ENCODE measurements around the gene PTPRD. TPM values are rescaled to one million over a fixed set of nuclear protein-coding genes. Genes with fewer than 3 reads are reported as not detected.
"Not testable (repeated sequence)": the region's sequence is repeated elsewhere in the genome, so short reads cannot be mapped to it uniquely, and the experiment has no call there.

Gene PTPRD
- total RNA-seq, 4 donors from 2014 or later: 85.8 to 169 (median 135) TPM

DNA sequence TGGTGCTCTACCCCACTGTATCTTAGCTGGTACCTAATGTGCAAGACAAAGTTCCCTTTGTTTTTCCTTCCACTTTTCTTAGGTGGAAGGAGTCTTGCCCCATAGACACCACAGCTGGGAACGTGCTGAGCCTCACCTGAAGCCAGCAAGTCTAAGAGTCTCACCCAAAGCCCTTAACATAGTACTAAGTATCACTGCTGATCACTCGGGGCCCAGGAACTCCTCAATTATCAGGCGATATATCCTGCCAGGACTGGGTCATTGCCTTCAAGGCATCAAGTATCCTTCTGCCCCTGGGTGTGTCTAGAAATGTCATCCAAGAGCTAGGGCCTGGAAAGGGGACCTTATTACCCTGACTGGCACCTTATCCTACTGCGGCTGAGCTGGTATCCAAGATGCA lies 123.9 kb downstream of the PTPRD start:
- no peak for DNase-seq
- TF ChIP-seq POLR2A (IDR thresholded peaks at IDR 0.05): no peak
- TF ChIP-seq, protein P1, sequence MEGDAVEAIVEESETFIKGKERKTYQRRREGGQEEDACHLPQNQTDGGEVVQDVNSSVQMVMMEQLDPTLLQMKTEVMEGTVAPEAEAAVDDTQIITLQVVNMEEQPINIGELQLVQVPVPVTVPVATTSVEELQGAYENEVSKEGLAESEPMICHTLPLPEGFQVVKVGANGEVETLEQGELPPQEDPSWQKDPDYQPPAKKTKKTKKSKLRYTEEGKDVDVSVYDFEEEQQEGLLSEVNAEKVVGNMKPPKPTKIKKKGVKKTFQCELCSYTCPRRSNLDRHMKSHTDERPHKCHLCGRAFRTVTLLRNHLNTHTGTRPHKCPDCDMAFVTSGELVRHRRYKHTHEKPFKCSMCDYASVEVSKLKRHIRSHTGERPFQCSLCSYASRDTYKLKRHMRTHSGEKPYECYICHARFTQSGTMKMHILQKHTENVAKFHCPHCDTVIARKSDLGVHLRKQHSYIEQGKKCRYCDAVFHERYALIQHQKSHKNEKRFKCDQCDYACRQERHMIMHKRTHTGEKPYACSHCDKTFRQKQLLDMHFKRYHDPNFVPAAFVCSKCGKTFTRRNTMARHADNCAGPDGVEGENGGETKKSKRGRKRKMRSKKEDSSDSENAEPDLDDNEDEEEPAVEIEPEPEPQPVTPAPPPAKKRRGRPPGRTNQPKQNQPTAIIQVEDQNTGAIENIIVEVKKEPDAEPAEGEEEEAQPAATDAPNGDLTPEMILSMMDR (IDR thresholded peaks at IDR 0.05): no peak
- H3K9me3 ChIP-seq: peaks cover 0 to 5% (median 0%) of the 10 kb centered on the region in 4 donors
- no peak overlapping the region for H3K4me3 ChIP-seq
- H3K27ac ChIP-seq: no peak overlapping the region
- no peaks in the 10 kb centered on the region for H3K4me1 ChIP-seq
- no peaks in the 10 kb centered on the region for H3K36me3 ChIP-seq
- H3K27me3 ChIP-seq: no peaks in the 10 kb centered on the region

DNA sequence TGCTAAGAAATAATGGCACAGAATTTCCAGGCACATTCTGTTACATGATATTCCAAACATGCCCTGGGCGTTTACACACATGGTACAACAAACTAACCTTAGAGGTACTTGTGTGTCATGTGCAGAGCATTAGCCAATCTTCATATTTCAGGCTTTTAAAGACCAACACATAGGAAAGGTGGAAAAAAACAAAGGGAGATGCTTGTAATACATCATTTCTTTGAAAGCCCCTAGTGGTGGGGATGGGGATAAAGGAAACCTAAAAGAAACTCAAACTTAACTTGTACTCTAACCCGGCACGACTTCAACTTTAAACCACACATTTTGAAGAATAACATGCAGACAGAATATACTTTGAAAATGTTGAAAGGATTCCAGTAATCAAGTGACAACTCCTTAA lies 133.6 kb downstream of the PTPRD start:
- H3K4me1 ChIP-seq: no peaks in the 10 kb centered on the region
- H3K27ac ChIP-seq: no peak overlapping the region
- no peaks in the 10 kb centered on the region for H3K27me3 ChIP-seq
- H3K36me3 ChIP-seq: no peaks in the 10 kb centered on the region
- TF ChIP-seq, protein P1 (IDR thresholded peaks at IDR 0.05): peak in 1 of 6 experiments; percentile 12
- no peak for TF ChIP-seq POLR2A (IDR thresholded peaks at IDR 0.05)
- H3K4me3 ChIP-seq: no peak overlapping the region
- no peaks in the 10 kb centered on the region for H3K9me3 ChIP-seq
- DNase-seq: no peak

DNA sequence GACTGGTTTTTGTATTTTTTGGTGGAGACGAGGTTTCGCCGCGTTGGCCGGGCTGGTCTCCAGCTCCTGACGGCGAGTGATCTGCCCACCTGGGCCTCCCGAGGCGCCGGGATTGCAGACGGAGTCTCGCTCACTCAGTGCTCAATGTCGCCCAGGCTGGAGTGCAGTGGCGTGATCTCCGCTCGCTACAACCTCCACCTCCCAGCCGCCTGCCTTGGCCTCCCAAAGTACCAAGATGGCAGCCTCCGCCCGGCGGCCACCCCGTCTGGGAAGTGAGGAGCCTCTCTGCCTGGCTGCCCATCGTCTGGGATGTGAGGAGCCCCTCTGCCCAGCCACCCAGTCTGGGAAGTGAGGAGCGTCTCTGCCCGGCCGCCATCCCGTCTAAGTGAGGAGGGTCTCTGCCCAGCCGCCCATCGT lies 163.6 kb downstream of the PTPRD start:
- not testable (repeated sequence) for H3K4me3 ChIP-seq, H3K36me3 ChIP-seq, H3K4me1 ChIP-seq, DNase-seq, H3K9me3 ChIP-seq, H3K27me3 ChIP-seq, H3K27ac ChIP-seq

DNA sequence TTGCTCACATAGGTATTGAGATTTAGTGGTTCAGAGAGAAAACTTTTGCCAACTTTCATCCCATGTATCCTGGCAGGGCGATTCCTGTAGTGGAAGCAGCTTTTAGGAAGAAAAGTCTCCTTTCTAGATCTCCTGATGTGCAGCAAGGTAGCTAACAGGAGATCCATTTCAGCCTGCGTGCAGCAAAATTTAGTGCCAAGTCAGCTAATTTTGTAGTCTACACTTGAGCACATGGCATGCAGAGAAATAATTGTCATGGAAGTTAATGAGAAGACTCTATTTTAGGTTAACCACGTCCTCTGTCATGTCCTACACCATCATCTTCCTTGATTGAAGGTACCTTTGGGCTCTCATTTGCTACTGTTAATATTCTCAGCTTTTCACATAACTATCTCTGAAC lies 165.8 kb downstream of the PTPRD start:
- H3K36me3 ChIP-seq: no peaks in the 10 kb centered on the region
- TF ChIP-seq POLR2A (IDR thresholded peaks at IDR 0.05): no peak
- TF ChIP-seq, protein P1 (IDR thresholded peaks at IDR 0.05): no peak
- no peak overlapping the region for H3K4me3 ChIP-seq
- DNase-seq: no peak
- H3K4me1 ChIP-seq: no peaks in the 10 kb centered on the region
- no peaks in the 10 kb centered on the region for H3K9me3 ChIP-seq
- H3K27ac ChIP-seq: no peak overlapping the region
- no peaks in the 10 kb centered on the region for H3K27me3 ChIP-seq

DNA sequence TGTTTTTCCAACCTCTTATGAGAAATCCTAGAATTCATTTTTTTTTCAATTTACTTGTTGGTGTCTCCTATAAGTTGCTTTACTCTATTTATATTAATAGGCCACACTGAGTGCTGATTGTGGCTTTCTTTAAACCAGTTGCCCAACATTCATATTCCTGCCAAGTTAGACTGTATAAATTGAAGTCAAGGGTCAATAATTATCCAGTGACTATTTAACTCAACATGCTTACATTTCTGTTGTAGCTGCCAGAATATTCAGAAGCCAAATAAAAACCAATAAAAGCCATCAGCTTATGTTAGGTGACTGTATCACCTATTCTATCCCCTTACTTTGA lies 169.0 kb downstream of the PTPRD start:
- no peak for DNase-seq
- Histone ChIP-seq H3K27me3 (no peaks in the 10 kb centered on the region), H3K4me3 (no peak overlapping the region), H3K9me3 (no peaks in the 10 kb centered on the region), H3K27ac (no peak overlapping the region), H3K4me1 (no peaks in the 10 kb centered on the region), H3K36me3 (no peaks in the 10 kb centered on the region)
- TF ChIP-seq POLR2A (IDR thresholded peaks at IDR 0.05): no peak

DNA sequence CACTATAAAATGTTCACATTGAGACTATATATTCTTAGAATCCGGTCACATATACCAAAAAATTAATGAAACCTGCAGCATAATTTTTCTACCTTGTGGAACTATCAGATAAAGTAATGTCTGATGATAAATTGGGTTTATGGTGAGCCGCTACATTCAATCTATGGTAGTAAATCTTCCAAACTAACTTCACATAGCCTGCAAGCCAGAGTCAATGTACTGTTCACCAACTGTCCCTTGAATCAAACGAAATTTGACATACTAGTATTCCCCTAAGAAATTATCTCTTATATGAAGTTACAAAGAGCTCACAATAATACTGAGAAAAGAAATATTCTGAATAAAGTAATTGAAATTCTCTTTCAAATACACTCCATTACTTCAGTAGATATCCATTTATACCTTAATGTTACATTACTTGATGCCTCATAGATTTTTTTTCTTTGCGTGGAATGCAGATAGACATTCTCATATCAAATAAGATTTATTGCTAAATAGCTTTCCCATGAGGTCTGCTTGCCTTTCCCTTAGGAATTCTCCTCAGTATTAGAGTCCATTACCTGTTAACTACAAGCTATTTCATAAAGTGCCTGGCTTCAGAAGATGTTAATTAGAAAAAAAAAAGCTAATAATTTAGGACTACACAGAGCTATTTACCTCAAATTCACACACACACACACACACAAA lies 169.5 kb downstream of the PTPRD start:
- no peaks in the 10 kb centered on the region for H3K27me3 ChIP-seq
- H3K9me3 ChIP-seq: no peaks in the 10 kb centered on the region
- no peaks in the 10 kb centered on the region for H3K4me1 ChIP-seq
- no peak for DNase-seq
- TF ChIP-seq POLR2A (IDR thresholded peaks at IDR 0.05): no peak
- TF ChIP-seq, protein P1 (IDR thresholded peaks at IDR 0.05): no peak
- H3K4me3 ChIP-seq: no peak overlapping the region
- no peak overlapping the region for H3K27ac ChIP-seq
- H3K36me3 ChIP-seq: no peaks in the 10 kb centered on the region

DNA sequence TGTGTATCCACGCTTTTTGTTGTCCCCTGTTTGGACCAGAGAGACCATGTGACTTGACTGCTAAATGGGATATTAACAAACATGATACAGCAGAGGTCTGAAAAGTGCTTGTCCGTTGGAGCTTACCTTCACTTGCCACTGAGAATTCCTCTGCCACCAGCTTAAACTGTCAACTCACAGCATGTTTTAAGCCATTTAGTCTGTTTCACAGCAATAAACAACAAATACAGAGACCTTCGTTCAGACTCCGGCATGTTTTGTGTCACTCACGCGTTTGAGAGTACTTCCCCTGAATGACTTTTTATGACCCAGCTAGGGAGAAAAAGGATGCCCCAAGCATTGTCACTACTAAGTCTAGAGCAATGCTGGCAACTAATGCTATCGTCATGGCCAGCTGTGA lies 173.8 kb downstream of the PTPRD start:
- H3K36me3 ChIP-seq: no peaks in the 10 kb centered on the region
- TF ChIP-seq, protein P1 (IDR thresholded peaks at IDR 0.05): no peak
- TF ChIP-seq POLR2A (IDR thresholded peaks at IDR 0.05): no peak
- no peak overlapping the region for H3K27ac ChIP-seq
- no peak for DNase-seq
- no peaks in the 10 kb centered on the region for H3K27me3 ChIP-seq
- H3K4me1 ChIP-seq: no peaks in the 10 kb centered on the region
- no peaks in the 10 kb centered on the region for H3K9me3 ChIP-seq
- H3K4me3 ChIP-seq: no peak overlapping the region

Data from Peyer's patch (tissue), 4 donors.